ENCODE measurements around the gene LUZP1. TPM values are rescaled to one million over a fixed set of nuclear protein-coding genes. Genes with fewer than 3 reads are reported as not detected.

Gene LUZP1
- total RNA-seq, 1 experiment from 2014 or later: 43.4 TPM

GRCh38 chr1:23209770-23210169 lies 41.1 kb upstream of the LUZP1 start:
- no peaks in the 10 kb centered on the region for H3K36me3 Mint-ChIP-seq
- ChIA-PET POLR2A (interaction anchor here (1.2 to 1.5 kb wide), 2 partner anchors 41 to 134 kb away, joined by 5 to 7 read pairs; partner anchors contain the start of genes HNRNPR and LUZP1), CTCF (interaction anchor here (0.8 to 3.7 kb wide), 10 partner anchors 13 to 233 kb away, joined by 3 to 15 read pairs (median 4); no protein-coding TSS in a partner anchor)
- ATAC-seq (no peak), DNase-seq (ENCODE audit: low spot score) (no peak)
- TF ChIP-seq NFATC4 (CRISPR knock-in tag; IDR thresholded peaks at IDR 0.05): no peak
- TF ChIP-seq NR2C2 (CRISPR knock-in tag; IDR thresholded peaks at IDR 0.05): no peak
- no peak for TF ChIP-seq PREB (CRISPR knock-in tag; IDR thresholded peaks at IDR 0.05; ENCODE audit: borderline replicate concordance)
- TF ChIP-seq ZNF121 (CRISPR knock-in tag; IDR thresholded peaks at IDR 0.05): no peak
- no peak for TF ChIP-seq NR3C1 (CRISPR knock-in tag; conservative IDR thresholded peaks at IDR 0.05; ENCODE audit: low read depth)
- no peak for TF ChIP-seq ZNF396 (CRISPR knock-in tag; IDR thresholded peaks at IDR 0.05; ENCODE audit: borderline replicate concordance)
- no peak for TF ChIP-seq JUN (CRISPR knock-in tag; IDR thresholded peaks at IDR 0.05)
- no peak for TF ChIP-seq STAT6 (CRISPR knock-in tag; conservative IDR thresholded peaks at IDR 0.05; ENCODE audit: low read depth)
- no peak for TF ChIP-seq JAZF1 (CRISPR knock-in tag; IDR thresholded peaks at IDR 0.05)
- TF ChIP-seq ERG (CRISPR knock-in tag; IDR thresholded peaks at IDR 0.05): no peak
- TF ChIP-seq ZNF317 (CRISPR knock-in tag; IDR thresholded peaks at IDR 0.05; ENCODE audit: borderline replicate concordance, low read depth): no peak
- TF ChIP-seq ZNF138 (CRISPR knock-in tag; conservative IDR thresholded peaks at IDR 0.05): no peak
- TF ChIP-seq AR (CRISPR knock-in tag; IDR thresholded peaks at IDR 0.05): no peak
- no peak for TF ChIP-seq ZNF232 (CRISPR knock-in tag; IDR thresholded peaks at IDR 0.05)
- no peak for TF ChIP-seq ATF2 (CRISPR knock-in tag; IDR thresholded peaks at IDR 0.05; ENCODE audit: borderline replicate concordance, low read depth)
- TF ChIP-seq TP53 (CRISPR knock-in tag; IDR thresholded peaks at IDR 0.05): no peak
- no peaks in the 10 kb centered on the region for H3K27me3 Mint-ChIP-seq (ENCODE audit: low read depth)
- H3K27ac Mint-ChIP-seq: no peak overlapping the region
- H3K4me3 Mint-ChIP-seq: no peak overlapping the region
- H3K4me1 Mint-ChIP-seq: peaks cover 3% of the 10 kb centered on the region
- H3K9me3 Mint-ChIP-seq: no peaks in the 10 kb centered on the region

GRCh38 chr1:23208527-23208926 lies 39.9 kb upstream of the LUZP1 start:
- ATAC-seq: no peak
- ChIA-PET POLR2A (no interaction called here), CTCF (interaction anchor here (0.7 to 3.7 kb wide), 3 partner anchors 8 to 1834 kb away, joined by 6 to 21 read pairs (median 15); partner anchors contain the start of gene HTR1D)
- no peak overlapping the region for H3K4me3 Mint-ChIP-seq
- no peak for DNase-seq (ENCODE audit: low spot score)
- H3K27me3 Mint-ChIP-seq (ENCODE audit: low read depth): no peaks in the 10 kb centered on the region
- peaks cover 4% of the 10 kb centered on the region for H3K36me3 Mint-ChIP-seq
- H3K9me3 Mint-ChIP-seq: no peaks in the 10 kb centered on the region
- no peak overlapping the region for H3K27ac Mint-ChIP-seq
- no peaks in the 10 kb centered on the region for H3K4me1 Mint-ChIP-seq
- TF ChIP-seq FOXK1 (CRISPR knock-in tag; IDR thresholded peaks at IDR 0.05): no peak
- no peak for TF ChIP-seq ZNF121 (CRISPR knock-in tag; IDR thresholded peaks at IDR 0.05)
- TF ChIP-seq ZSCAN18 (CRISPR knock-in tag; IDR thresholded peaks at IDR 0.05): no peak
- TF ChIP-seq ZNF232 (CRISPR knock-in tag; IDR thresholded peaks at IDR 0.05): no peak
- TF ChIP-seq FOXJ3 (CRISPR knock-in tag; IDR thresholded peaks at IDR 0.05; ENCODE audit: borderline replicate concordance): no peak
- TF ChIP-seq SP1 (CRISPR knock-in tag; conservative IDR thresholded peaks at IDR 0.05): no peak
- no peak for TF ChIP-seq CDX4 (CRISPR knock-in tag; IDR thresholded peaks at IDR 0.05; ENCODE audit: borderline replicate concordance)
- no peak for TF ChIP-seq ZNF512 (CRISPR knock-in tag; IDR thresholded peaks at IDR 0.05; ENCODE audit: borderline replicate concordance)
